GM12878 (cell line): ENCODE data around the gene CYTH3.

Source experiments
- CEBPZ ChIP-seq: fragments of 150-350 bp; IDR thresholded peaks from 2 replicates; pipeline ENCODE4 v1.6.1; 2016; ENCODE audit warnings: low read depth, low read length
- CTCF ChIP-seq, 3 experiments: IDR thresholded peaks in 2 of 3; conservative IDR thresholded peaks in 1 of 3; 2 replicates each; pipeline ENCODE4 v1.5.1; 2011; ENCODE audit warnings: low read depth in 3 of 3, low read length in 3 of 3, mild to moderate bottlenecking in 3 of 3, control low read depth in 2 of 3, moderate library complexity in 2 of 3, inconsistent platforms in 1 of 3, mixed read lengths in 1 of 3; ENCODE audit not compliant: control insufficient read depth in 2 of 3, insufficient read depth in 1 of 3; ENCODE audit errors: extremely low read depth in 1 of 3
- EZH2 ChIP-seq: IDR thresholded peaks from 2 replicates; pipeline ENCODE4 v1.6.1; 2012; ENCODE audit warnings: low read depth, mild to moderate bottlenecking, control low read depth, inconsistent platforms, low read length, borderline replicate concordance; ENCODE audit not compliant: control insufficient read depth
- GABPA ChIP-seq: IDR thresholded peaks from 2 replicates; pipeline ENCODE4 v1.6.1; 2014; ENCODE audit warnings: antibody characterized with exemption, low read depth, mild to moderate bottlenecking, inconsistent platforms
- MAX ChIP-seq: IDR thresholded peaks from 2 replicates; pipeline ENCODE4 v1.6.1; 2012; ENCODE audit warnings: low read depth, low read length, improper control_type of control experiment
- NBN ChIP-seq: fragments of 450-650 bp; IDR thresholded peaks from 2 replicates; pipeline ENCODE4 v1.6.1; 2016
- NRF1 ChIP-seq: conservative IDR thresholded peaks from 2 replicates; pipeline ENCODE4 v1.6.1; 2011; ENCODE audit warnings: mild to moderate bottlenecking, low read depth, low read length, improper control_type of control experiment
- PRDM15 ChIP-seq: fragments of 450-650 bp; formaldehyde crosslinking; IDR thresholded peaks from 2 replicates; pipeline ENCODE4 v1.4.0; 2020; ENCODE audit warnings: mild to moderate bottlenecking, moderate library complexity
- RFX5 ChIP-seq: IDR thresholded peaks from 2 replicates; pipeline ENCODE4 v1.6.1; 2011; ENCODE audit warnings: low read depth, low read length, improper control_type of control experiment
- SMC3 ChIP-seq: IDR thresholded peaks from 2 replicates; pipeline ENCODE4 v1.6.1; 2011; ENCODE audit warnings: low read length, improper control_type of control experiment, borderline replicate concordance
- TCF12 ChIP-seq: IDR thresholded peaks from 2 replicates; pipeline ENCODE4 v1.6.1; 2011; ENCODE audit warnings: low read depth, mild to moderate bottlenecking, low read length

GRCh38 chr7:6306471-6306870, 34.0 kb upstream of the CYTH3 start:
- TF ChIP-seq CTCF (IDR thresholded peaks at IDR 0.05 in 2 of 3, conservative IDR thresholded peaks at IDR 0.05 in 1 of 3; ENCODE audit: control insufficient read depth in 2 of 3, extremely low read depth in 1 of 3, insufficient read depth in 1 of 3, low read depth in 3 of 3, low read length in 3 of 3): no peak
- no peak for TF ChIP-seq MAX
- no peak for TF ChIP-seq GABPA
- no peak for TF ChIP-seq EZH2
- no peak for TF ChIP-seq PRDM15
- no peak for TF ChIP-seq SMC3
- no peak for TF ChIP-seq NBN
- no peak for TF ChIP-seq TCF12
- TF ChIP-seq CEBPZ: no peak
- no peak for TF ChIP-seq RFX5
- no peak for TF ChIP-seq NRF1
